ENCODE measurements around the gene PHGDH.

PHGDH gene

GRCh38 chr1:119787776-119788175 lies 76.0 kb downstream of the PHGDH start:
- Histone ChIP-seq H3K9me3 (ENCODE audit: control insufficient read depth, low read length) (no peaks in the 10 kb centered on the region), H2AFZ (ENCODE audit: low read depth, low read length) (no peak overlapping the region), H3K23ac (ENCODE audit: low read length in 2 of 2) (no peak overlapping the region), H4K91ac (ENCODE audit: low read length) (no peak overlapping the region), H3K14ac (ENCODE audit: low read length in 2 of 2) (no peak overlapping the region), H3K36me3 (ENCODE audit: control insufficient read depth in 1 of 2, insufficient read depth in 2 of 2, low read depth in 1 of 2, low read length in 2 of 2) (no peaks in the 10 kb centered on the region), H3K27ac (ENCODE audit: low read length, poor library complexity, severe bottlenecking) (no peak overlapping the region), H3K9ac (ENCODE audit: low read length) (no peak overlapping the region), H4K8ac (ENCODE audit: low read length) (no peak overlapping the region), H2BK120ac (ENCODE audit: low read depth, low read length) (no peak overlapping the region), H3K4me3 (ENCODE audit: insufficient read depth in 1 of 2, low read depth in 1 of 2, low read length in 2 of 2) (no peak overlapping the region), H2BK12ac (ENCODE audit: low read length in 2 of 2) (no peak overlapping the region), H2BK5ac (ENCODE audit: low read depth, low read length, poor library complexity, severe bottlenecking) (no peak overlapping the region), H3K27me3 (ENCODE audit: control insufficient read depth in 1 of 2, insufficient read depth in 1 of 2, low read length in 2 of 2) (no peaks in the 10 kb centered on the region), H3K4me1 (ENCODE audit: control insufficient read depth, insufficient read depth, low read depth, low read length) (peaks cover 2% of the 10 kb centered on the region), H2AK5ac (ENCODE audit: low read length, severe bottlenecking) (no peak overlapping the region), H3K4me2 (ENCODE audit: low read length, poor library complexity, severe bottlenecking) (no peak overlapping the region), H3K18ac (ENCODE audit: low read depth in 1 of 2, low read length in 2 of 2) (no peak overlapping the region), H2BK15ac (ENCODE audit: low read depth, poor library complexity, severe bottlenecking) (no peak overlapping the region), H3K4ac (ENCODE audit: low read depth in 1 of 2, low read length in 2 of 2) (no peak overlapping the region), H3K79me1 (replicated peaks; ENCODE audit: low read length, poor library complexity, severe bottlenecking) (no peaks in the 10 kb centered on the region)
- DNase-seq: no peak
- WGBS: 46% methylated on average over 1 of the region's 2 CpGs

GRCh38 chr1:119790451-119791198 lies 78.9 kb downstream of the PHGDH start:
- WGBS: 45% methylated on average over 5 of the region's 9 CpGs
- Histone ChIP-seq H3K79me1 (replicated peaks; ENCODE audit: low read length, poor library complexity, severe bottlenecking) (no peaks in the 10 kb centered on the region), H3K14ac (ENCODE audit: low read length in 2 of 2) (no peak overlapping the region), H3K36me3 (ENCODE audit: control insufficient read depth in 1 of 2, insufficient read depth in 2 of 2, low read depth in 1 of 2, low read length in 2 of 2) (no peaks in the 10 kb centered on the region), H3K4me2 (ENCODE audit: low read length, poor library complexity, severe bottlenecking) (no peak overlapping the region), H3K9me3 (ENCODE audit: control insufficient read depth, low read length) (no peaks in the 10 kb centered on the region), H2BK12ac (ENCODE audit: low read length in 2 of 2) (no peak overlapping the region), H3K27me3 (ENCODE audit: control insufficient read depth in 1 of 2, insufficient read depth in 1 of 2, low read length in 2 of 2) (no peaks in the 10 kb centered on the region), H3K4me3 (ENCODE audit: insufficient read depth in 1 of 2, low read depth in 1 of 2, low read length in 2 of 2) (no peak overlapping the region), H3K9ac (ENCODE audit: low read length) (no peak overlapping the region), H2AFZ (ENCODE audit: low read depth, low read length) (no peak overlapping the region), H2BK5ac (ENCODE audit: low read depth, low read length, poor library complexity, severe bottlenecking) (no peak overlapping the region), H2AK5ac (ENCODE audit: low read length, severe bottlenecking) (no peak overlapping the region), H2BK120ac (ENCODE audit: low read depth, low read length) (no peak overlapping the region), H3K4me1 (ENCODE audit: control insufficient read depth, insufficient read depth, low read depth, low read length) (no peaks in the 10 kb centered on the region), H3K4ac (ENCODE audit: low read depth in 1 of 2, low read length in 2 of 2) (no peak overlapping the region), H3K23ac (ENCODE audit: low read length in 2 of 2) (no peak overlapping the region), H3K18ac (ENCODE audit: low read depth in 1 of 2, low read length in 2 of 2) (peak overlapping the region in 1 of 2 experiments; percentile 9), H4K8ac (ENCODE audit: low read length) (no peak overlapping the region), H2BK15ac (ENCODE audit: low read depth, poor library complexity, severe bottlenecking) (no peak overlapping the region), H3K27ac (ENCODE audit: low read length, poor library complexity, severe bottlenecking) (no peak overlapping the region), H4K91ac (ENCODE audit: low read length) (no peak overlapping the region)
- DNase-seq: no peak

GRCh38 chr1:119791377-119791776 lies 79.6 kb downstream of the PHGDH start:
- Histone ChIP-seq H3K14ac (ENCODE audit: low read length in 2 of 2) (no peak overlapping the region), H4K91ac (ENCODE audit: low read length) (peak overlapping the region; percentile 43), H3K23ac (ENCODE audit: low read length in 2 of 2) (no peak overlapping the region), H2BK120ac (ENCODE audit: low read depth, low read length) (no peak overlapping the region), H3K4me1 (ENCODE audit: control insufficient read depth, insufficient read depth, low read depth, low read length) (no peaks in the 10 kb centered on the region), H3K4me2 (ENCODE audit: low read length, poor library complexity, severe bottlenecking) (no peak overlapping the region), H2BK15ac (ENCODE audit: low read depth, poor library complexity, severe bottlenecking) (no peak overlapping the region), H3K9me3 (ENCODE audit: control insufficient read depth, low read length) (no peaks in the 10 kb centered on the region), H2BK5ac (ENCODE audit: low read depth, low read length, poor library complexity, severe bottlenecking) (no peak overlapping the region), H3K27ac (ENCODE audit: low read length, poor library complexity, severe bottlenecking) (no peak overlapping the region), H3K79me1 (replicated peaks; ENCODE audit: low read length, poor library complexity, severe bottlenecking) (no peaks in the 10 kb centered on the region), H4K8ac (ENCODE audit: low read length) (no peak overlapping the region), H3K4ac (ENCODE audit: low read depth in 1 of 2, low read length in 2 of 2) (no peak overlapping the region), H2BK12ac (ENCODE audit: low read length in 2 of 2) (no peak overlapping the region), H3K36me3 (ENCODE audit: control insufficient read depth in 1 of 2, insufficient read depth in 2 of 2, low read depth in 1 of 2, low read length in 2 of 2) (no peaks in the 10 kb centered on the region), H2AK5ac (ENCODE audit: low read length, severe bottlenecking) (no peak overlapping the region), H2AFZ (ENCODE audit: low read depth, low read length) (no peak overlapping the region), H3K18ac (ENCODE audit: low read depth in 1 of 2, low read length in 2 of 2) (peak overlapping the region in 1 of 2 experiments; percentile 9), H3K4me3 (ENCODE audit: insufficient read depth in 1 of 2, low read depth in 1 of 2, low read length in 2 of 2) (no peak overlapping the region), H3K9ac (ENCODE audit: low read length) (no peak overlapping the region), H3K27me3 (ENCODE audit: control insufficient read depth in 1 of 2, insufficient read depth in 1 of 2, low read length in 2 of 2) (no peaks in the 10 kb centered on the region)
- no peak for DNase-seq
- 72% methylated on average over 2 of the region's 4 CpGs for WGBS
